GM12865 (cell line): Measurements from ENCODE around the gene KCNG2.

Source experiments
- DNase-seq: peaks from one replicate; pipeline ENCODE4 v3.0.0; 2010; ENCODE audit warnings: low read depth
- H3K4me3 ChIP-seq: 2 replicates; pipeline ENCODE4 v1.5.1; 2011; ENCODE audit warnings: mild to moderate bottlenecking, low read depth, low read length, control low read depth
- CTCF ChIP-seq: IDR thresholded peaks from 2 replicates; pipeline ENCODE4 v1.5.1; 2011; ENCODE audit warnings: low read length, control low read depth, low read depth, inconsistent platforms; ENCODE audit not compliant: insufficient read depth; ENCODE audit errors: missing control alignments

KCNG2 gene

DNA sequence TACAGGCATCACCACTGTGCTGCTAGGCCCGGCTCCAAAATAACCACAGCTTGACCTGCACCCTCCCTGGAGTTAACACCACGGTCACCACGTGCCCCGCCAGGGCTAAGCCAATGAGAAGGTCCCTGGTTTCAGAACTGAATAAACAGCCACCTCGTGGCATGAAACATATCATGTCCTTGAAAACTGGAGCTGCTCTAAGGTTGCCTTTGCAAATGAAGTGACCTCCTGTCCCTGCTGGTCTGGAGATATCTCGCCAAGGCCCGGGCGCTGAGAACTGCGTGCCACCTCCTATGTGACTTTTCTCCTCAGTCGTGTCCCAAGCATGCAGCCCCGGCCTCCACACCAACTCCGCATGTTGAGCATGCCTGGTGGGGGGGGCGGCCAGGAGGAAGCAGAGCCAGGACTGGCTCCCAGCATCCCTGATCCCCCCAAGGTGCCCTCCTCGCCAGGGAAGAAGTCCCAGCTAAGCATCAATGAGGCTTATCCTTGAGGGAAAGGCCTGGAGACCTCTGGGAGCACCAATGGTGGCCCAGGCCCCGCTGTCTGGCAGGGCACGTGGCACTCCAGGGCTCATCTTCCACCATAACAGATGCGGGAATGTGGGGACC is 16.3 kb upstream of the KCNG2 start:
- H3K4me3 ChIP-seq: no peak overlapping the region
- no peak for DNase-seq
- TF ChIP-seq CTCF: no peak

- no peak overlapping the region for H3K4me3 ChIP-seq
- TF ChIP-seq CTCF: no peak
- DNase-seq: no peak
Observed at GRCh38 chr18:79782566-79783308, 15.0 kb upstream of the KCNG2 start.

DNA sequence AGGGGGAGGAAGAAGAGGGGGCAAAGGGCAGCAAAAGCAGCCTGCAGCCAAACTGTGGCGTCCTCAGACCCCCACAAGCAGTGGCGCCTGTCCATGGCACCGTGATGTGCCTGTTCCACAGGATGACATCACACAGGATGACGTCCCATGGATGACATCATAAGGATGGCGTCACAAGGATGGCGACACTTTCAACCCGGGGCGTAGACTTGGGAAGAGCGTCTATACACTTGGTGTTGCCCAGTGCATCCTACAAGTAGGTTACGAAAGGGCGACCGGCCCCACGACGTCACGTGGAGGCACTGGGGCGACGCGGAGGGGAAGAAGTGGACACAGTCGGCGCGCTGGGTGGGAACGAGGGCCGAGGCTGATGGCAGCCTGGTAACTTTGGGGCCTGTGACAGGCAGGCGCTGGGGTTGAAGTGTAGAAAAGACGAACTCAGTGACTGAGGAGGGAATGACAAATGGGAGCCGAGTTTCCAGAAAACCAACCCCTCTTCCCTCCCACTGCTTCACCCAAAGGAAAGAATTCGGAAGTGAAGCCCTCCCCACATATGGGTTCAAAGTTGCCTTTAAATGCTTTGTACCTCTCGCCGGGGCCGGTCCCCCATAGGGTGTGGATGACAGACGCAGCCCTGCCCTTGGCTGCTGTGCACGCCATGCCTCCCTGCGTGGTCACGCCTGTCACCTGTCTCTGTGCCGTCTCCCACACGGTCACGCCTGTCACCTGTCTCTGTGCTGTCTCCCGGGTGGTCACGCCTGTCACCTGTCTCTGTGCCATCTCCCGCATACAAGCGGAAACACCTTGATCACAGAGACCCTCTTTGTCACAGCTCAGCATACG is 13.4 kb upstream of the KCNG2 start:
- no peak for TF ChIP-seq CTCF
- H3K4me3 ChIP-seq: no peak overlapping the region
- no peak for DNase-seq

- no peak for TF ChIP-seq CTCF
- no peak overlapping the region for H3K4me3 ChIP-seq
- DNase-seq: no peak
Observed at GRCh38 chr18:79784965-79785770, 12.6 kb upstream of the KCNG2 start.

DNA sequence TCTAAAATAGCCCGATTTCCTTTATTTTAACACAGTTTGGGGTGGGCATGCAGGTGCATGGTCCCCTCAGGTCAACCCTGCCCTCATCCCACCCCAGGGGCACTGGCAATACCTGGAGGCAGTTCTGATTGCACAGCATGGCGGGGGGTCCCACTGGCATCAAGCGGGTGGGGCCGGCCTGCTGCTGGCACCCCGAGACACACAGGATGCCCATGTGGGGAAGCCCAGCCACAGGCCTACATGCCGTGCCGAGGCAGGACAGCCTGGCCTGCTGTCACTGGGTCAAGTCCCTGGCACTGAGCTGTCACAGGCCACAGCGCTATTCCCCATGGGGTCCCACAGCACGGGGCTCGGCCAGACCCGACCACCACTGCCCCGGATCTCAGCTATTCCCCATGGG is 11.9 kb upstream of the KCNG2 start:
- H3K4me3 ChIP-seq: no peak overlapping the region
- TF ChIP-seq CTCF: no peak
- DNase-seq: no peak

DNA sequence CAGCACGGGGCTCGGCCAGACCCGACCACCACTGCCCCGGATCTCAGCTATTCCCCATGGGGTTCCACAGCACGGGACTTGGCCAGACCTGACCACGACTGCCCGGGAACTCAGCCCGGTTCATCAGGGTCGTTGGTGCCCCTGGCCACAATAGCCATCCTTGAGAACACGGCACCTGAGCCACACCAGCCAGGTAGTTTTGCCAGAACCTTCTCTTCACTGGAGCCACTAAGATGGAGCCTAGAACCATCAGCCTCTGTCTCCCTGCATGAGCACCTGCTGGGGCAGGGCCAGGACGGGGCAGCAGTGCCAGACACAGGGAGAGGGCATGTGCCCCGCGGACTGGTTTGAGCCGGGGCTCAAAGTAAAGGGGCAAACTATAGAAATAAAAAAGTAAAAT is 11.4 kb upstream of the KCNG2 start:
- no peak overlapping the region for H3K4me3 ChIP-seq
- DNase-seq: no peak
- TF ChIP-seq CTCF: no peak
